ENCODE data around the gene IL22RA2. TPM values are rescaled to one million over a fixed set of nuclear protein-coding genes. Genes with fewer than 3 reads are reported as not detected.

Gene IL22RA2
- total RNA-seq, 1 experiment from 2014 or later: not detected

DNA sequence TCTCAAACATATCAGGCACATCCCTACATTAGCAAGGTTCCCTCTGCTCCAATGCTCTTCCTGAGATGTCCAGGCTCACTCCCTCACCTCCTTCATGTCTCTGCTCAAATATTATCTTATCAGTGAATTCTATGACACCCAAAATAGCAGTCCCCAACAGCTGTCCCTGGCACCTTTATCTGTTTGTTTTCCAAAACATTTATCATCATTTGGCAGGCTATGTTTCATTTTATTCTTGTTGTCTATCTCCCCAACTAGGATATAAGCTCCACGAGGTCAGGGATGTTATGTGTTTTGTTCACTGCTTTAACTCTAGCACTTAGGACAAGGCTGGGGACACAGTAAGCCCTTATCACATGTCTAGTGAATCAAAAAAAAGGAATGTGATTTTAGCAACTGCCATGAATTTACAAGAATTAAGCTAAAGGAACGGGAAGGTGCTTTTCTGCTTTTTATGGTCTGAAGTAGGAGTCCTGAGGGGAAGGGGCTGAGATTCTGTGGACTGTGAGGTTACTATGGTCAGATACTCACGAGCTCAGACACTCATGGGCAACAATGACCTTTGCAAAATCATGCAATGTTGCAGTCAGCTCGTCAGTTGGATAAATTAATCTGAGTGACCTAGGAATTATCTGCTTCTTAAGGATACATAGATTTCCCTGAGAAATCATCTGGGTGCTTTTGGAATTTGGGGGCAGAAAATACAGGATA lies 1.9 kb upstream of the IL22RA2 start:
- in situ Hi-C loops (cut with HindIII; ENCODE audit: low pct_unique_long_range_greater_than_20kb, low sequenced_read_pairs): no loop called here
- peak; percentile 2 for DNase-seq (ENCODE audit: low read depth, low spot score)

DNA sequence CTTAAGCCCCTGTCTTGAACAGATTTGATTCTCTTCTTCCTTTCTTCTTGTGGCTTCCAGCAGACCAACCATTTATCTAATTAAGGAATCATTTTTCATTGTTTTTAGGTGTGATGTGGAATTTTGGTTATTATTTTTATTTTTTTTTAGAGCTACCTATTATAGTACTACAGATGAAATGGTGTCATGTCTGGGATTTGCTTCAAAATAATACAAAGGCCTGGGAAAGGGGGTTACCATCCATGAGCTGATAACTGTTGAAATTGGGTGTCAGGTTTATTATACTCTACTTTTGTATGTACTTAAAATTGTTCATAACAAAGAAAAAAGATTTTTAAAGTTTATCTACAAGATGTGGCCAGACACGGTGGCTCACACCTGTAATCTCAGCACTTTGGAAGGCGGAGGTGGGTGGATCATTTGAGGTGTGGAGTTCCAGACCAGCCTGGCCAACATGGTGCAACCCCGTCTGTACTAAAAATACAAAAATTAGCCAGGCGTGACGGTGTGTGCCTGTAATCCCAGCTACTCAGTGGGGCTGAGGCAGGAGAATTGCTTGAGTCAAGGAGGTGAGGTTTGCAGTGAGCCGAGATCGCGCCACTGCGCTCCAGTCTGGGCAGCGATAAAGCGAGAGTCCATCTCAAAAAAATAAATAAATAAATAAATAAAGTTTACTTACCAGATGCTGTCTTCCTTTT lies 561 bp downstream of the IL22RA2 start:
- DNase-seq (ENCODE audit: low read depth, low spot score): no peak
- in situ Hi-C loops (cut with HindIII; ENCODE audit: low pct_unique_long_range_greater_than_20kb, low sequenced_read_pairs): no loop called here

DNA sequence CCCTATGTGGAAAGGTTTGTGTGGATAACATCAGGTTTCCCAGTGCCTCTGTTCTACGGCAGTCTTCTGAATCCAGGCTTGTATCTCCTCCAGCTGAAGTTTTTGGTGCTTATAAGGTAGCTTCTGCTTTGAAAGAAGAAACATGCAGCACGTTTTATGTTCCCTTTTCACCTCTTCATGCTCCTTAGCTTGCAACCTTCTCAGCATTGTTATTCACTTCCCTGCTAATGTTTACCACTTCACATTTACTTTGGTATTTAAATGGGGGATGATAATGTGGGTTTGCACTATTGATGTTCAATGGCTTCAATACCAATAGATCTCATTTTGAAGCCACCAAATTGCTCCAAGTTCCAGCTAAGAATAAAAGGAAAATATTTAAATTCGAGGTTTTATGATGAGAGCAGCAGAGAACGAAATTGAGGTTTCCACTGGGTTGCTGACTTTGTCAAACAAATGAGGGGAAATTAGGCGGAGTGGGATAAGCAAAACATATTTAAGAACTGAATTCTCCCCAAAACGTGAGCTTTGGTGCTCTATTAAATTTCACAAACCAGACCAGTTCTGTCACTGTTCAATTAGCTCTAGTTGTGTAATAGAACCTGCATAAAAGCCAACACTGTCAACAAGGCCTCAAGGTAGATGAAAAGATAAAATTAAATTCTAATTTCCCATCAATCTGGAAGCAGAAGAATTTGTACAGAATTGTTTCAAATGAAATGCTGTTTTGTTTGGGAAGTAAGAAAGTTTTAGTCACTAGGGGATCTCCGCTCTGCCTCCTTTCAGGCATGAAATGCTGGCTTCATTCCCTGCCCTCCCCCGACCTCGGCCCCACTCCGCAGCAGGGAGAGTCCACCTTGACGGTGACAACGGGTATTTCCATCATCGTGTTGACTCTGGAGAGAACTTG lies 1.4 kb downstream of the IL22RA2 start:
- no peak for DNase-seq (ENCODE audit: low read depth, low spot score)
- in situ Hi-C loops (cut with HindIII; ENCODE audit: low pct_unique_long_range_greater_than_20kb, low sequenced_read_pairs): no loop called here

DNA sequence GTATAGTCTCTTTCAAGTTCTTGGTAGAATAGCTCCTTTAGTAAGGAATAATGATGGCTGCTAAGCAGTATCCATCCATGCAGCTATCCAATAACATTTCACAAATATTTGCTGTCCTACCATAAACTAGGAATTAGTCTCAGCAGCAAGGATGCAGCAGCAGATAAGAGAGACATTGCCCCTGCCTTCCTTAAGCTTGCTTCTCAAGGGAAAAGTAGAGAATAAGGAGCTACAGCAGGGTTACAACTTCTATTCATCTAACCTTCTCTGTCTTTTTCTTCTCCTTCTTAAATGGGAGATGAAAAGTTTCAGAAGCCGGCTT lies 2.4 kb downstream of the IL22RA2 start:
- in situ Hi-C loops (cut with HindIII; ENCODE audit: low pct_unique_long_range_greater_than_20kb, low sequenced_read_pairs): no loop called here
- DNase-seq (ENCODE audit: low read depth, low spot score): no peak

DNA sequence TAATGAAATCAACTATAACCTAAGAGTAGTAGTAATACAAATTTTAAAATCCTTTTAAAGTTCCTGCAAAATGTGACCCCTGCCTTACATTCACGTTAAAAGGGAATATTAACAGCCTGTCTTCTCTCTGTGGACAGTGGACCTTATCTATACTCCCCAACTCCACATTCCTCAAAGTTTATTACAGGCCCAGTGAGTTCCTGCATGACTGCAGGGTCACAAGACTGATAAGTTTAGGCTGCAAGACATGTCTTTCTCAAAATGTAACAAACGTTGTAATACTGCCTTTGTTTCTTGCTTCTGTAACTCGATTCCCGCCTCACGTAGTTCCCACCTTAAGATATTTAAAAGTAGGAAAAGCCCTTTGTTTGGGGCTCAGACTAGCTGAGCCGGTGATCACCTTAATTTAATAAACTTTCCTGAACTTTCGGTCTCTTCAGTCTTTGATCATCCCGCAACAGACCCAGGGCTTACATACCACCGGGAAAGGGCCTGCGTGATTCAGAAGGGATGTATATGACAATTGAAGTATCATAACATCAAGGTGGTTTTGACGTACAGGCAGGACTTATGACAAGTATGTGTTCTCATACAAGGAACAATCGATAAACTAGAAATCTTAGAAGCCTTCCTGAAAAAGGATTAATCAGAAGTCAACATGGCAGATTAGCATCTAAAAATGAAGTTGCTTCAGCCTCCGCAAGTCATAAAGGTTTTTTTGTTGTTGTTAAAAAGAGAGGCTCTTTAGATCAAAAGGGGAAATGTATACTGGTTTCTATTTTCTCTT lies 3.0 kb downstream of the IL22RA2 start:
- in situ Hi-C loops (cut with HindIII; ENCODE audit: low pct_unique_long_range_greater_than_20kb, low sequenced_read_pairs): no loop called here
- DNase-seq (ENCODE audit: low read depth, low spot score): no peak

DNA sequence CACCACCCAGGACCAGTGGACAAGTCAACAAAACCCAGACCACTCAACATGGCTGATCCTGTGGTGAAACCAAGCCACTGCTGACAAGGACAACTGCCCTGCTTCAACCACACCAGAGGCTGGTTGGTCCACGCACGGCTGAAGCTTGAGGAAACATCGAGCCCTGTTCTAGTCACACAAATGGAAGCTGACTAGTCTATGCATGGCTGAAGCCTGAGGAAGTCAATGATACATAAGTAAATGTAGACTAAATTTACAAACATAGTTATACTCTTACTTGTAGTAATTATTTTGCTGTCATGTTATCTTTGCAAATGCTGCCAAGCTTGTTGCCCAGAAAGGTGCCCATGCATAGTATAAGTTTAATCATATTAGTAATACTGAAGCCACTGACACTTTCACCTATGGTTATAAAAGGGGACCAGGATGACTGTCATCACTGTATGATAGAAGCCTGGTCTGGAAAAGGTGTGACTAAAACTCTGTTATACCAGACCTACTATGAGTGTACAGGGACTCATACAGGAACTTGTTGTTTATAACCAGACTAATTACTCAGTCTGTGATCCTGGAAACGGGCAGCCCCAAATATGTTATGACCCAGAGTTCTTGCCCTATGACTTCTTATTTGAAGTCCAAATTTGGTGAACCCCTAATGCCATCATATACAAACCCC lies 5.6 kb downstream of the IL22RA2 start:
- in situ Hi-C loops (cut with HindIII; ENCODE audit: low pct_unique_long_range_greater_than_20kb, low sequenced_read_pairs): no loop called here
- DNase-seq (ENCODE audit: low read depth, low spot score): no peak

DNA sequence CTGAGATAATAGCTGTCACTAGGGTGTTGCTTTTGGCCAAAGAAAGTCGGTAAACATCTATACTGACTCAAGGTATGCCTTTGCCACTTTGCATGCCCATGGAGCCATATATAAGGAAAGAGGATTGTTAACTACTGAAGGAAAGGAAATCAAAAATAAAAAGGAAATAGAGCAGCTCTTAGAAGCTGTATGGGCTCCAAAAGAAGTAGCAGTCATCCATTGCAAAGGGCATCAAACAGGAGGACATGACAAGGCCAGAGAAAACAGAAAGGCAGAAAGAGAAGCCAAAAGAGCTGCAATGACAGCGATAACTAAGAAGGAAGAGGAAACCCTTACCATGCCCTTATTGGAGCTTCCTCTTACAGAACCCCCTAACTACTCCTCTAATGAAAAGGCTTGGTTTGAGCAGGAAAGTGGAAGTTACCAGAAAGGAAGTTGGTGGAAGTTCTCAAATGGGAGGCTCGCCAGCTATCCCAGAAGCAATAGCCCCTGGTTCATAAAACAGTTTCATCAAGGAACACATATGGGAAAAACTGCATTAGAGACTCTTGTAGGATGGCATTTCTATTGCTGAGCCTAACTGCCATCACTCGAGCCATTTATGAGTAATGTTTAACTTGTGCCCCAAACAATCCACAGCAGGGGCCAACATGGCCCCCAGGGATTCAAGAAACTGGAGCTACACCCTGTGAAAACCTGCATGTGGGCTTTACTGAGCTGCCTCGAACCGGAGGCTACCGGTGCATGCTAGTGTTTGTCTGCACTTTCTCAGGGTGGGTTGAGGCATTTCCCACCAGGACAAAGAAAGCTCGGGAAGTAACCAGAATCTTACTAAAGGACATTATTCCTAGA lies 7.0 kb downstream of the IL22RA2 start:
- in situ Hi-C loops (cut with HindIII; ENCODE audit: low pct_unique_long_range_greater_than_20kb, low sequenced_read_pairs): no loop called here
- DNase-seq (ENCODE audit: low read depth, low spot score): no peak

DNA sequence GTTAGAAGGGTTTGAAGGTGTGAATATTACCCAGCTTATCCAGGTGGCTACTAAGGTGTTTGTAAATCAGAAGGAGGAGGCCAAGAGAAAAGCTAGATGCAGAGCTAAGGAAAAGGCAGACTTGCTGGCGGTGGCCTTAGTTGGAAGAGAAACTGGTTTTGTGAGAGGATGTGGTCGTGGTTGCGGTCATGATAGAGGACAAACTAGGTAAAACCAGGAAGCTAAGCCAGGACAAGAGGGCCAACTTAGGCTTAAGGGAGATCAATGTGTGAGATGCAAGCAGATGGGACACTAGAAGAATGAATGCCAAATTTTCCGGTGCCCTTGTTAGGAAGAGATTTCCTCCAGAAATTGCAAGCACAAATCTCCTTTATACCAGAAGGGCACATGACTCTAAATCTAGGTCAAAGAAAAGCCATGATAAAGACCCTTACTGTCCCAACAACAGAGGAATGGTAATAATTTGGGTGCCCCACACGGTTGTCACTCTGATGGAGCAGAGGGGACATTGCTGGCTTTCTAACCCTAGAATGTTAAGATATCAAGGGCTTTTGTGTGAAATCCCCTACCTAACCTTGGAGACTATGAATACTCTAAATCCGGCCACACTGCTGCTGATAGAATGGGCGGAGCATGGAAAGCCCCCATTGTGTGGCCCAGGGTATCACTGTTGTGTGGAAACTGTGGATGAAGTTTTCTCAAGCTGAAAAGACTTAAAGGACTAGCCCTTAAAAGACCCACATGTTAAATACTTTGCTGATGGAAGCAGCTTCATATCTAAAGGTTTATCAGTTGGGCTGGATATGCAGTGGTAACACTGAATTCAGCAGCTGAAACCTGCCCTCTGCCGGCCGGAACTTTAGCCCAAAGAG lies 7.8 kb downstream of the IL22RA2 start:
- in situ Hi-C loops (cut with HindIII; ENCODE audit: low pct_unique_long_range_greater_than_20kb, low sequenced_read_pairs): no loop called here
- DNase-seq (ENCODE audit: low read depth, low spot score): peak; percentile 74

DNA sequence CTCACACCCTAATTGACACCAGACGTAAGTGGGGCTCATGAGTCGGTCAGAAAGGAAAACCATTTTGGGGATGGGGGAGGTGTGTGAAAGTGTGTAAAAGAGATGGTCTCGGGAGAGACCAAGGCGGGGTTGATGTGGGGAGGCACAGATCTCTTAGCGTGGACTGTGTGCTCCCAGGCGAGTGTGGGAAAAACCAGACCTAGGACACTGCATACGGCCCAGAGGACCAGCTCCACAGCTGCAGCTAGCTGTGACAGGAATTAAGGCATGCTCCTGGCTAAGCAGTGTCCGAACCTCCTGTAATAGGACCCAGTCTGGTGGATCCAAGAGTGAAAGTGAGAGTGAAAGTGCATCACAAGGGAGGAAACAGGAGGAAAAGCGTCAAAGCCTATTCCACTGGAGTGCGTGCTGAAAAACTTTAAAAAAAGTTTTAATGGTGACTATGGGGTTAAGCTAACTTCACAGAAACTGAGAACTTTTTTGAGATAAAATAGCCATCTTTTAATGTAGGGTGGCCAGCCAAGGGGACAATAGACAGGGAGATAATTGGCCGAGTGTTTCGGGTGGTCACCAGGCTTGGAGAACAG lies 9.6 kb downstream of the IL22RA2 start:
- DNase-seq (ENCODE audit: low read depth, low spot score): no peak
- in situ Hi-C loops (cut with HindIII; ENCODE audit: low pct_unique_long_range_greater_than_20kb, low sequenced_read_pairs): no loop called here

DNA sequence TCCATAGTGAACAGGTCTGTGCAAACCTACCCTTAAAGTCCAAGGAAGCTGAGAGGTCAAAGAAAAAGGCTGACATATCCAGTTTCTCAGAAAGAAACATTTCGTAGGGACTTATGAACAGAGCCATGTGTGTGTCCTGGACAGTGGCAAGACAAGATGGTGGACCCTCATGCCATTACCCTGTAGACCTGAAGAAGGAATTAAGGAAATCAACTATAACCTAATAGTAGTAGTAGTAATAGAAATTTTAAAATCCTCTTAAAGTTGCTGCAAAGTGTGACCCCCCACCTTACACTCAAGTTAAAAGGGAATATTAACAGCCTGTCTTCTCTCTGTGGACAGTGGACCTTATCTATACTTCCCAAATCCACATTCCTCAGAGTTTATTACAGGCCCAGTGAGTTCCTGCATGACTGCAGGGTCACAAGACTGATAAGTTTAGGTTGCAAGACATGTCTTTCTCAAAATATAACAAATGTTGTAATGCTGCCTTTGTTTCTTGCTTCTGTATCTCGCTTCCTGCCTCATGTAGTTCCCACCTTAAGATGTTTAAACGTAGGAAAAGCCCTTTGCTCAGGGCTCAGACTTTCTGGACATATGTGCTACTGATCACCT lies 10.6 kb downstream of the IL22RA2 start:
- in situ Hi-C loops (cut with HindIII; ENCODE audit: low pct_unique_long_range_greater_than_20kb, low sequenced_read_pairs): no loop called here

DNA sequence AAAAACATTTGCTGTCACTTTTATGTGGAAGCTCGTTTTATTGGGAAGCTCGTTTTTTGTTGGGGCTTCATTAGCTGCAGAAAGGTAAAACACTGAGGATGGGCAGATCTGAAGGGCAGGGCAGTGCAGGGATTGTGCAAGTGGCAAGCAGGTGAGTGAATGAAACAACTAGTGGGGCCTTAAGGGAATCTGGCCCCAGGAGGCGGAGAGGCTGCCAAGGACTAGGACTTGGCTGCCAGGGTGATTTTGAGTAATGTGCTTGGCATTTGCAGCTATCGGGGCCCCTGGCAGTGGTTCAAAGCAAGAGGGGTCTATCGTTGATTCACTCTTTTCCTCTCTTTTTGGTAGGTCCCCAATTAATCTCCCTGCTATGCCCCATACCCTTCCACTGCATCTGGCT lies 11.5 kb downstream of the IL22RA2 start:
- DNase-seq (ENCODE audit: low read depth, low spot score): no peak
- in situ Hi-C loops (cut with HindIII; ENCODE audit: low pct_unique_long_range_greater_than_20kb, low sequenced_read_pairs): no loop called here

More for the DNA sequence above, 10.6 kb downstream of the IL22RA2 start:
- no peak for DNase-seq (ENCODE audit: low read depth, low spot score)

DNA sequence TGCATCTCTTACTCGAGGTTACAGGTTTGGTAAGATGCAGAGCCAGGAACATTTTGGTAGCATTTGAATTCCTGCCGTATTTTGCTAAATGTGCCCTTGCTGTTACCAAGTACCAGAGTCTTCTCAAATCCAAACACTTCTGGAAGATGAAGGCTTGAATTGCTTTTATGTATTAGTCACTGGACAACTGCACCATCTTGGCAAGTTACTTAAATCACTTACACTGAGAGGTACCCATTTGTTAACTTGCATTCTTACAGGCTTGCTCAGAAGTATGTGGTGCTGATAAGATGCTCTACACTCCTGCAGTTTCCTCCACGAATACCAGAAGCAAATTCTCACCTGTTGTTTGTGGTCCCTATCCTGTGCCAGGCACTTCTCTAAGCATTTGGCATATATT lies 12.7 kb downstream of the IL22RA2 start:
- DNase-seq (ENCODE audit: low read depth, low spot score): no peak
- in situ Hi-C loops (cut with HindIII; ENCODE audit: low pct_unique_long_range_greater_than_20kb, low sequenced_read_pairs): no loop called here

DNA sequence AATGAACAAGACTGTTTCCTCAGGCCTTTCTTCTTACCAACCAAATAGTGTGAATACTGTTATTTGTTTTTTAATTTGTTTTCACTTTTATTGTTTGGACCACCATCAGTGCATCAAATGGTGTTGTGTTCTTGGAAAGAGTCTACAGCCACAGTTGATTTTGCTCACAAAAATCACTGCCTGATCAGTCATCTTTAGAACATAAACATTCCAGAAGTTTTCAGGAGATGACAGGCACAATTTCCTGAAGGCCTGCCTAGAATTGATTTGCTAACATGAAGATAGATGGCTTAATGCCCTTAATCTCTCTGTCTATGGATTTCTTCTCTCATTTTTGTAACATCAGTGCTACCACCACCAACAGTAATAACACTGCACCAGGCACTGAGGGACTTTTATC lies 13.5 kb downstream of the IL22RA2 start:
- no peak for DNase-seq (ENCODE audit: low read depth, low spot score)
- in situ Hi-C loops (cut with HindIII; ENCODE audit: low pct_unique_long_range_greater_than_20kb, low sequenced_read_pairs): no loop called here

DNA sequence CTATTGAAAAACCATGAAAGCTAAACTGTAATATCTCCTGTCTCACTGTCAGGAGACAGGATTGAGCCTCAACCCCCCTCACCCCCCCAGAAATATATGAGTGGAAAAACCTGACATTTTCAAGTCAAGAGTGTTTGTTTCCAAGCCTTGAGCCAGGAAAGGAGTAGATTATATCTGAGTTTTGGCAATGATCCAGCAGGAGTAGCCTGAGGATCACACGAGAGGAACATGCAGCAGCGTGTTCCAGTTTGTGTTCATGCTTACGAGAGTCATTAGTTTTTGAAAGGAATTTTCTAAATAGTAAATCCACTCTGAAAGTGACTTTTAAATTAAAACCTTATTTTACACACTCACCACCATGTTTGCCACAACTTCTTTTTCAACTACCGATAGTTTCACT lies 15.8 kb downstream of the IL22RA2 start:
- DNase-seq (ENCODE audit: low read depth, low spot score): no peak
- in situ Hi-C loops (cut with HindIII; ENCODE audit: low pct_unique_long_range_greater_than_20kb, low sequenced_read_pairs): no loop called here

DNA sequence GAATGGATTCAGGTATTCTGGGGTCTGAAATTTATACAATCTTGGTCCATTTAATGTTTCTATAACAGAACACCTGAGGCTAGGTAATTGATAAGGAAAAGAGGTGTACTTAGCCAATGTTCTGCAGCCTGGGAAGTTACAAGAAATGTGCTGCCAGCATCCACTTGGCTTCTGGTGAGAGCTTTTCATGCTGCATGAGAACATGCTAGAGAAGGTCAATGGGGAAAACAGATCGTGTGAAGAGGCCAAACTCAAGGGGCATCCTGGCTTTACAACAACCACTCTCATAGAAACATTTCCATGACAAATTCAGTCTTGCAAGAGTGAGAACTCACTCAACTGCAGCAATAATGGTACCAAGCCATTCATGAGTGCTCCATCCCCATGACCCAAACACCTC lies 16.8 kb downstream of the IL22RA2 start:
- no peak for DNase-seq (ENCODE audit: low read depth, low spot score)
- in situ Hi-C loops (cut with HindIII; ENCODE audit: low pct_unique_long_range_greater_than_20kb, low sequenced_read_pairs): no loop called here
